ENCODE results near the gene IL3. TPM values are rescaled to one million over a fixed set of nuclear protein-coding genes. Genes with fewer than 3 reads are reported as not detected.

The IL3 gene
- total and polyA plus RNA-seq, 9 of the 15 experiments (the other 6 are each of a cell fraction or from before 2014, with no cell fraction given) = not detected

GRCh38 chr5:132103332-132103951, 43.0 kb downstream of the IL3 start (continued):
- TF ChIP-seq E2F5 (CRISPR knock-in tag; IDR thresholded peaks at IDR 0.05) = no peak
- no peak for TF ChIP-seq RBM25 (IDR thresholded peaks at IDR 0.05; ENCODE audit: low read depth, low read length, severe bottlenecking)
- TF ChIP-seq MBD2 (IDR thresholded peaks at IDR 0.05; ENCODE audit: borderline replicate concordance, low read depth) = no peak
- TF ChIP-seq E4F1 (CRISPR knock-in tag; IDR thresholded peaks at IDR 0.05; ENCODE audit: borderline replicate concordance) = no peak
- TF ChIP-seq FOXO4 (CRISPR knock-in tag; IDR thresholded peaks at IDR 0.05) = no peak
- TF ChIP-seq CREB3 (tag; conservative IDR thresholded peaks at IDR 0.05; ENCODE audit: low read depth) = no peak
- no peak for TF ChIP-seq ZBTB43 (CRISPR knock-in tag; IDR thresholded peaks at IDR 0.05)
- TF ChIP-seq NEUROD1 (IDR thresholded peaks at IDR 0.05; ENCODE audit: borderline replicate concordance, low read depth, low read length, partially characterized antibody) = no peak
- TF ChIP-seq CREM (IDR thresholded peaks at IDR 0.05; ENCODE audit: low read depth) = peak; percentile 41; the same call in 1 of the 2 replicates
- no peak for TF ChIP-seq GATAD2A (IDR thresholded peaks at IDR 0.05)
- no peak for TF ChIP-seq KDM2B (CRISPR knock-in tag; IDR thresholded peaks at IDR 0.05)
- no peak for TF ChIP-seq PTRF (tag; IDR thresholded peaks at IDR 0.05)
- no peak for TF ChIP-seq ZNF41 (CRISPR knock-in tag; conservative IDR thresholded peaks at IDR 0.05)

All from K562 (cell line).